ENCODE data around the gene OOEP.

The OOEP gene

GRCh38 chr6:73340048-73340447 is 29.6 kb downstream of the OOEP start:
- H3K36me3 ChIP-seq (ENCODE audit: control insufficient read depth in 1 of 2, insufficient read depth in 2 of 2, low read length in 2 of 2) = no peaks in the 10 kb centered on the region
- H3K27ac ChIP-seq (ENCODE audit: low read length) = no peak overlapping the region
- no peaks in the 10 kb centered on the region for H3K4me1 ChIP-seq (ENCODE audit: control insufficient read depth in 1 of 2, insufficient read depth in 2 of 2, low read length in 2 of 2)
- H3K4me3 ChIP-seq (ENCODE audit: low read depth in 1 of 2, low read length in 2 of 2) = no peak overlapping the region
- no peaks in the 10 kb centered on the region for H3K27me3 ChIP-seq (ENCODE audit: low read depth, low read length)
- H3K9me3 ChIP-seq (ENCODE audit: control insufficient read depth in 1 of 2, low read length in 2 of 2) = no peaks in the 10 kb centered on the region

- H3K4me1 ChIP-seq (ENCODE audit: control insufficient read depth in 1 of 2, insufficient read depth in 2 of 2, low read length in 2 of 2) = no peaks in the 10 kb centered on the region
- no peaks in the 10 kb centered on the region for H3K36me3 ChIP-seq (ENCODE audit: control insufficient read depth in 1 of 2, insufficient read depth in 2 of 2, low read length in 2 of 2)
- no peak overlapping the region for H3K27ac ChIP-seq (ENCODE audit: low read length)
- H3K9me3 ChIP-seq (ENCODE audit: control insufficient read depth in 1 of 2, low read length in 2 of 2) = no peaks in the 10 kb centered on the region
- no peak overlapping the region for H3K4me3 ChIP-seq (ENCODE audit: low read depth in 1 of 2, low read length in 2 of 2)
- no peaks in the 10 kb centered on the region for H3K27me3 ChIP-seq (ENCODE audit: low read depth, low read length)
Observed at GRCh38 chr6:73339340-73339739, 30.4 kb downstream of the OOEP start.

- Histone ChIP-seq H3K9me3 (ENCODE audit: control insufficient read depth in 1 of 2, low read length in 2 of 2) (no peaks in the 10 kb centered on the region), H3K36me3 (ENCODE audit: control insufficient read depth in 1 of 2, insufficient read depth in 2 of 2, low read length in 2 of 2) (no peaks in the 10 kb centered on the region), H3K27ac (ENCODE audit: low read length) (no peak overlapping the region), H3K27me3 (ENCODE audit: low read depth, low read length) (no peaks in the 10 kb centered on the region), H3K4me3 (ENCODE audit: low read depth in 1 of 2, low read length in 2 of 2) (no peak overlapping the region), H3K4me1 (ENCODE audit: control insufficient read depth in 1 of 2, insufficient read depth in 2 of 2, low read length in 2 of 2) (no peaks in the 10 kb centered on the region)
Observed at GRCh38 chr6:73329201-73329600, 40.5 kb downstream of the OOEP start.

- Histone ChIP-seq H3K27me3 (ENCODE audit: low read depth, low read length) (no peaks in the 10 kb centered on the region), H3K4me1 (ENCODE audit: control insufficient read depth in 1 of 2, insufficient read depth in 2 of 2, low read length in 2 of 2) (no peaks in the 10 kb centered on the region), H3K27ac (ENCODE audit: low read length) (no peak overlapping the region), H3K4me3 (ENCODE audit: low read depth in 1 of 2, low read length in 2 of 2) (no peak overlapping the region), H3K36me3 (ENCODE audit: control insufficient read depth in 1 of 2, insufficient read depth in 2 of 2, low read length in 2 of 2) (no peaks in the 10 kb centered on the region), H3K9me3 (ENCODE audit: control insufficient read depth in 1 of 2, low read length in 2 of 2) (no peaks in the 10 kb centered on the region)
Observed at GRCh38 chr6:73328790-73329189, 40.9 kb downstream of the OOEP start.

GRCh38 chr6:73325656-73326055 is 44.0 kb downstream of the OOEP start:
- no peaks in the 10 kb centered on the region for H3K36me3 ChIP-seq (ENCODE audit: control insufficient read depth in 1 of 2, insufficient read depth in 2 of 2, low read length in 2 of 2)
- H3K27ac ChIP-seq (ENCODE audit: low read length) = no peak overlapping the region
- no peak overlapping the region for H3K4me3 ChIP-seq (ENCODE audit: low read depth in 1 of 2, low read length in 2 of 2)
- H3K4me1 ChIP-seq (ENCODE audit: control insufficient read depth in 1 of 2, insufficient read depth in 2 of 2, low read length in 2 of 2) = no peaks in the 10 kb centered on the region
- H3K27me3 ChIP-seq (ENCODE audit: low read depth, low read length) = no peaks in the 10 kb centered on the region
- H3K9me3 ChIP-seq (ENCODE audit: control insufficient read depth in 1 of 2, low read length in 2 of 2) = no peaks in the 10 kb centered on the region

- Histone ChIP-seq H3K36me3 (ENCODE audit: control insufficient read depth in 1 of 2, insufficient read depth in 2 of 2, low read length in 2 of 2) (no peaks in the 10 kb centered on the region), H3K4me3 (ENCODE audit: low read depth in 1 of 2, low read length in 2 of 2) (no peak overlapping the region), H3K27me3 (ENCODE audit: low read depth, low read length) (no peaks in the 10 kb centered on the region), H3K4me1 (ENCODE audit: control insufficient read depth in 1 of 2, insufficient read depth in 2 of 2, low read length in 2 of 2) (no peaks in the 10 kb centered on the region), H3K9me3 (ENCODE audit: control insufficient read depth in 1 of 2, low read length in 2 of 2) (peaks cover 0 to 4% of the 10 kb centered on the region in 2 donors), H3K27ac (ENCODE audit: low read length) (no peak overlapping the region)
Observed at GRCh38 chr6:73323323-73323722, 46.4 kb downstream of the OOEP start.

All from muscle layer of duodenum (tissue), 2 donors.